Measurements from ENCODE around the gene VTI1A.
"Not testable (repeated sequence)": the region's sequence is repeated elsewhere in the genome, so short reads cannot be mapped to it uniquely, and the experiment has no call there.

The VTI1A gene

GRCh38 chr10:112716924-112717413 is 270.0 kb downstream of the VTI1A start:
- FAIRE-seq: no peak

GRCh38 chr10:112720178-112720577 is 273.2 kb downstream of the VTI1A start:
- DNase-seq (ENCODE audit: low spot score): no peak
- no peak for FAIRE-seq

More at GRCh38 chr10:112716924-112717413, 270.0 kb downstream of the VTI1A start:
- DNase-seq (ENCODE audit: low spot score): no peak

GRCh38 chr10:112721080-112721698 is 274.2 kb downstream of the VTI1A start:
- no peak for FAIRE-seq
- DNase-seq (ENCODE audit: low spot score): peak; percentile 51

- FAIRE-seq (no peak), DNase-seq (ENCODE audit: low spot score) (no peak)
Measured at GRCh38 chr10:112722758-112723157, 275.7 kb downstream of the VTI1A start.

GRCh38 chr10:112723876-112724275 is 276.9 kb downstream of the VTI1A start:
- no peak for FAIRE-seq
- no peak for DNase-seq (ENCODE audit: low spot score)

- no peak for FAIRE-seq
- DNase-seq (ENCODE audit: low spot score): no peak
Measured at GRCh38 chr10:112724404-112724991, 277.5 kb downstream of the VTI1A start.

GRCh38 chr10:112728118-112728883 is 281.3 kb downstream of the VTI1A start:
- DNase-seq (ENCODE audit: low spot score) (no peak), FAIRE-seq (no peak)

- DNase-seq (ENCODE audit: low spot score): no peak
- FAIRE-seq: no peak
Measured at GRCh38 chr10:112728997-112729396, 282.0 kb downstream of the VTI1A start.

GRCh38 chr10:112731450-112731849 is 284.4 kb downstream of the VTI1A start:
- FAIRE-seq; DNase-seq (ENCODE audit: low spot score): not testable (repeated sequence)

GRCh38 chr10:112732277-112732921 is 285.4 kb downstream of the VTI1A start:
- DNase-seq (ENCODE audit: low spot score): no peak

GRCh38 chr10:112735041-112735695 is 288.2 kb downstream of the VTI1A start:
- DNase-seq (ENCODE audit: low spot score): no peak
- FAIRE-seq: no peak

More at GRCh38 chr10:112732277-112732921, 285.4 kb downstream of the VTI1A start:
- FAIRE-seq: no peak

GRCh38 chr10:112738606-112739591 is 291.9 kb downstream of the VTI1A start:
- no peak for FAIRE-seq

GRCh38 chr10:112739592-112740353 is 292.8 kb downstream of the VTI1A start:
- FAIRE-seq: no peak
- no peak for DNase-seq (ENCODE audit: low spot score)

More at GRCh38 chr10:112738606-112739591, 291.9 kb downstream of the VTI1A start:
- no peak for DNase-seq (ENCODE audit: low spot score)

GRCh38 chr10:112741830-112742402 is 294.9 kb downstream of the VTI1A start:
- FAIRE-seq: no peak
- no peak for DNase-seq (ENCODE audit: low spot score)

- DNase-seq (ENCODE audit: low spot score) (no peak), FAIRE-seq (no peak)
Measured at GRCh38 chr10:112744181-112745096, 297.4 kb downstream of the VTI1A start.

- FAIRE-seq (no peak), DNase-seq (ENCODE audit: low spot score) (no peak)
Measured at GRCh38 chr10:112746329-112746728, 299.3 kb downstream of the VTI1A start.

- DNase-seq (ENCODE audit: low spot score) (no peak), FAIRE-seq (no peak)
Measured at GRCh38 chr10:112750427-112751167, 303.6 kb downstream of the VTI1A start.
